K562 (cell line): ENCODE results near the gene ZNF629. TPM values are rescaled to one million over a fixed set of nuclear protein-coding genes. Genes with fewer than 3 reads are reported as not detected.

Source experiments
- ATF7 ChIP-seq: fragments of 450-650 bp; IDR thresholded peaks from 2 replicates; pipeline ENCODE4 v1.7.1; 2014; ENCODE audit warnings: mild to moderate bottlenecking, moderate library complexity
- ESRRA ChIP-seq: fragments of 450-650 bp; IDR thresholded peaks from 2 replicates; pipeline ENCODE4 v1.6.1; 2014; ENCODE audit warnings: low read depth, mild to moderate bottlenecking, moderate library complexity, borderline replicate concordance
- ETS1 ChIP-seq: conservative IDR thresholded peaks from 2 replicates; pipeline ENCODE4 v1.6.1; 2011; ENCODE audit warnings: low read depth, mild to moderate bottlenecking, low read length; ENCODE audit not compliant: control insufficient read depth
- FOXA3 ChIP-seq, 2 experiments: fragments of 450-650 bp in 1 of 2; sonication (generic) in 1 of 2; formaldehyde crosslinking; IDR thresholded peaks in 1 of 2; conservative IDR thresholded peaks in 1 of 2; 2 replicates each; pipeline versions ENCODE4 v1.4.0 to v1.8.0; 2020 to 2022; ENCODE audit warnings: mild to moderate bottlenecking in 2 of 2, missing genetic modification reagents in 1 of 2
- FOXK2 ChIP-seq, 2 experiments: fragments of 450-650 bp; IDR thresholded peaks in 1 of 2; conservative IDR thresholded peaks in 1 of 2; 2 replicates each; pipeline ENCODE4 v1.6.1; 2016; ENCODE audit warnings: low read depth in 2 of 2, mild to moderate bottlenecking in 1 of 2
- HMGN3 ChIP-seq: IDR thresholded peaks from 2 replicates; pipeline ENCODE4 v1.6.1; 2011; ENCODE audit warnings: borderline replicate concordance, low read depth, mild to moderate bottlenecking, mixed read lengths, low read length; ENCODE audit not compliant: insufficient read length; ENCODE audit errors: extremely low read depth
- KAT2B ChIP-seq: IDR thresholded peaks from one replicate; pipeline ENCODE4 v1.6.1; 2012; ENCODE audit warnings: low read depth, mild to moderate bottlenecking, control low read depth, inconsistent platforms, low read length, moderate library complexity
- MCM7 ChIP-seq, 2 experiments: fragments of 450-650 bp; IDR thresholded peaks; 2 replicates each; pipeline ENCODE4 v1.6.1; 2016 to 2018
- NFIC ChIP-seq: fragments of 450-650 bp; IDR thresholded peaks from 2 replicates; pipeline ENCODE4 v1.6.1; 2017; ENCODE audit warnings: mild to moderate bottlenecking, inconsistent platforms
- PHF20 ChIP-seq: fragments of 450-650 bp; IDR thresholded peaks from 2 replicates; pipeline ENCODE4 v1.6.1; 2018; ENCODE audit not compliant: partially characterized antibody
- POLR3G ChIP-seq: IDR thresholded peaks from 2 replicates; pipeline ENCODE4 v1.6.1; 2011; ENCODE audit not compliant: insufficient read length, insufficient replicate concordance; ENCODE audit errors: extremely low read depth
- RHOXF2B ChIP-seq: fragments of 250-450 bp; sonication (Bioruptor Pico); conservative IDR thresholded peaks from 2 replicates; pipeline ENCODE4 v1.5.1; 2021
- THAP12 ChIP-seq: fragments of 250-450 bp; sonication (Bioruptor Pico); IDR thresholded peaks from 2 replicates; pipeline ENCODE4 v1.9.0; 2021; ENCODE audit warnings: mild to moderate bottlenecking, inconsistent platforms
- TOE1 ChIP-seq, 2 experiments: fragments of 450-650 bp in 1 of 2; sonication (generic) in 1 of 2; formaldehyde crosslinking in 1 of 2; IDR thresholded peaks; 2 replicates each; pipeline versions ENCODE4 v1.7.1 to v1.8.0; 2016 to 2022; ENCODE audit warnings: borderline replicate concordance in 2 of 2, mild to moderate bottlenecking in 2 of 2, antibody characterized with exemption in 1 of 2, inconsistent platforms in 1 of 2, low read depth in 1 of 2, missing genetic modification reagents in 1 of 2, moderate library complexity in 1 of 2
- ZC3H8 ChIP-seq: fragments of 450-650 bp; IDR thresholded peaks from 2 replicates; pipeline ENCODE4 v1.6.1; 2017
- ZNF212 ChIP-seq: fragments of 450-650 bp; formaldehyde crosslinking; IDR thresholded peaks from 2 replicates; pipeline ENCODE4 v1.4.0; 2020; ENCODE audit warnings: mild to moderate bottlenecking
- ZNF263 ChIP-seq: sonication (generic); formaldehyde crosslinking; IDR thresholded peaks from 2 replicates; pipeline ENCODE4 v1.8.0; 2022; ENCODE audit warnings: mild to moderate bottlenecking, missing genetic modification reagents, borderline replicate concordance
- ZNF444 ChIP-seq: fragments of 250-450 bp; sonication (Bioruptor Pico); IDR thresholded peaks from 2 replicates; pipeline ENCODE4 v1.4.0; 2020; ENCODE audit warnings: mild to moderate bottlenecking, moderate library complexity
- ZNF589 ChIP-seq: fragments of 200-800 bp; sonication (Bioruptor generic); IDR thresholded peaks from 2 replicates; pipeline ENCODE4 v1.6.1; 2016; ENCODE audit warnings: low read depth, missing genetic modification characterization, missing compliant biosample characterization
- polyA plus RNA-seq, 8 experiments: library from polyadenylated mRNA; depleted of rRNA in 4 of 8; stranded (reverse) in 5 of 8; unstranded in 3 of 8; fragments of >200 nt; fragmentation: Nextera tagmentation in 2 of 8; fragmentation: Illumina TruSeq in 1 of 8; extraction: Ambion mirVana in 2 of 8; extraction: Trizol in 1 of 8; gene quantifications; 2 replicates each; pipeline versions ENCODE4 v1.2.1 to v1.2.3, GENCODE V29; 2011 to 2014; ENCODE audit warnings: inconsistent platforms in 1 of 8, missing spikeins in 1 of 8
- total RNA-seq, 7 experiments: library from RNA; depleted of rRNA in 6 of 7; stranded (reverse); fragments of >200 nt in 6 of 7; fragmentation: Illumina TruSeq in 2 of 7; extraction: Trizol in 2 of 7; gene quantifications; 2 replicates each; pipeline versions ENCODE4 v1.2.1 to v1.2.3, GENCODE V29; 2011 to 2021; ENCODE audit warnings: low replicate concordance in 1 of 7
- TF ChIP-seq, protein P1 (sequence below): sonication (generic); formaldehyde crosslinking; IDR thresholded peaks from 2 replicates; pipeline ENCODE4 v1.8.0; 2022; ENCODE audit warnings: mild to moderate bottlenecking, missing genetic modification reagents

ZNF629 gene
- total and polyA plus RNA-seq, 9 of the 15 experiments (the other 6 are each of a cell fraction or from before 2014, with no cell fraction given): 0.44 to 18.8 (median 7.4) TPM

- TF ChIP-seq, protein P1, sequence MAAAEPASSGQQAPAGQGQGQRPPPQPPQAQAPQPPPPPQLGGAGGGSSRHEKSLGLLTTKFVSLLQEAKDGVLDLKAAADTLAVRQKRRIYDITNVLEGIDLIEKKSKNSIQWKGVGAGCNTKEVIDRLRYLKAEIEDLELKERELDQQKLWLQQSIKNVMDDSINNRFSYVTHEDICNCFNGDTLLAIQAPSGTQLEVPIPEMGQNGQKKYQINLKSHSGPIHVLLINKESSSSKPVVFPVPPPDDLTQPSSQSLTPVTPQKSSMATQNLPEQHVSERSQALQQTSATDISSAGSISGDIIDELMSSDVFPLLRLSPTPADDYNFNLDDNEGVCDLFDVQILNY: peak; percentile 82; the same call in 1 of the 2 replicates
- no peak for TF ChIP-seq ZC3H8
- 0 out of 2 replicates have a peak, but pooled peaks have one; percentile 20 for TF ChIP-seq ZNF444 (CRISPR knock-in tag)
- peak; percentile 60; the same call in 1 of the 2 replicates for TF ChIP-seq ZNF589 (CRISPR knock-in tag)
- TF ChIP-seq THAP12 (CRISPR knock-in tag): peak; percentile 1; the same call in 1 of the 2 replicates
- peak; percentile 98 for TF ChIP-seq ETS1
- peak; percentile 62 for TF ChIP-seq HMGN3
- TF ChIP-seq ZNF263 (CRISPR knock-in tag): peak; percentile 58; the same call in 1 of the 2 replicates
- TF ChIP-seq KAT2B: peak; percentile 59
- TF ChIP-seq ZNF212: peak; percentile 73; the same call in 1 of the 2 replicates
- TF ChIP-seq FOXA3 (CRISPR knock-in tag; conservative IDR thresholded peaks at IDR 0.05 in 1 of 2, IDR thresholded peaks at IDR 0.05 in 1 of 2): peak in 1 of 2 experiments; percentile 29; a peak in 1 of 4 replicates
- TF ChIP-seq NFIC: peak; percentile 28; the same call in 1 of the 2 replicates
- peak; percentile 51; the same call in 1 of the 2 replicates for TF ChIP-seq RHOXF2B (CRISPR knock-in tag)
- TF ChIP-seq FOXK2 (conservative IDR thresholded peaks at IDR 0.05 in 1 of 2, IDR thresholded peaks at IDR 0.05 in 1 of 2; ENCODE audit: low read depth in 2 of 2): 0 out of 4 replicates have a peak, but pooled peaks of 1 of the 2 experiments have one; percentile 29
- peak; percentile 48 for TF ChIP-seq PHF20
- peak; percentile 85 for TF ChIP-seq ATF7
- TF ChIP-seq TOE1 (IDR thresholded peaks at IDR 0.05; ENCODE audit: borderline replicate concordance): 0 out of 2 replicates have a peak, but pooled peaks have one; percentile 14
- peak; percentile 52; the same call in 1 of the 2 replicates for TF ChIP-seq TOE1 (CRISPR knock-in tag; IDR thresholded peaks at IDR 0.05; ENCODE audit: borderline replicate concordance, low read depth)
- TF ChIP-seq POLR3G: no peak
- no peak for TF ChIP-seq MCM7 (IDR thresholded peaks at IDR 0.05)
- peak; percentile 98 for TF ChIP-seq ESRRA
Measured at GRCh38 chr16:30775392-30776188, 11.4 kb downstream of the ZNF629 start (continued).
